ENCODE results near the gene GLT8D2. TPM values are rescaled to one million over a fixed set of nuclear protein-coding genes. Genes with fewer than 3 reads are reported as not detected.

Gene GLT8D2
- total and polyA plus RNA-seq, 2 donors (not counting 3 experiments of a cell fraction or from before 2014, with no cell fraction given), result 1.7 to 2.6 TPM

GRCh38 chr12:103962493-103962892 is 87.5 kb downstream of the GLT8D2 start:
- no peak overlapping the region for H3K4me2 ChIP-seq (ENCODE audit: insufficient read depth, low read length)
- H3K4me3 ChIP-seq (replicated peaks in 1 of 3; ENCODE audit: insufficient read depth in 1 of 3, low read depth in 1 of 3, low read length in 3 of 3), result no peak overlapping the region
- no peaks in the 10 kb centered on the region for H4K20me1 ChIP-seq (replicated peaks; ENCODE audit: control insufficient read depth, extremely low read depth, insufficient read depth, low read length)
- H3K4me1 ChIP-seq (ENCODE audit: control insufficient read depth, extremely low read depth, insufficient read depth, low read length), result peaks cover 10% of the 10 kb centered on the region
- H2AFZ ChIP-seq (ENCODE audit: low read depth, low read length), result no peak overlapping the region
- no TSS peak for BruUV-seq (replicated peaks)
- intact Hi-C loops (cut with micrococcal nuclease) (no loop called here), dilution Hi-C loops (cut with MboI; ENCODE audit: extremely low pct_ligation_motif_present, low sequenced_read_pairs) (no loop called here)
- ChIA-PET POLR2A (no interaction called here), CTCF (no interaction called here)
- no peak for DNase-seq (ENCODE audit: low read depth, low spot score)
- no peaks in the 10 kb centered on the region for H3K9me1 ChIP-seq (replicated peaks; ENCODE audit: control insufficient read depth, extremely low read depth, insufficient read depth, low read length)
- H3K27me3 ChIP-seq (ENCODE audit: control insufficient read depth in 2 of 2, insufficient read depth in 2 of 2, low read length in 2 of 2), result no peaks in the 10 kb centered on the region
- no peak for TF ChIP-seq GATA2 (IDR thresholded peaks at IDR 0.05; ENCODE audit: insufficient read depth, insufficient read length, low read depth, low read length)
- no peak for TF ChIP-seq JUN (IDR thresholded peaks at IDR 0.05; ENCODE audit: borderline replicate concordance, insufficient read depth, insufficient read length, low read depth)
- TF ChIP-seq POLR2AphosphoS5 (IDR thresholded peaks at IDR 0.05; ENCODE audit: insufficient read depth, low read depth, low read length), result no peak
- TF ChIP-seq POLR2A (IDR thresholded peaks at IDR 0.05; ENCODE audit: low read depth, low read length), result no peak
- no peak for TF ChIP-seq MAX (IDR thresholded peaks at IDR 0.05; ENCODE audit: insufficient read depth, insufficient read length)
- no peak for TF ChIP-seq MYC (IDR thresholded peaks at IDR 0.05; ENCODE audit: low read depth, low read length)
- no peak for TF ChIP-seq EZH2 (IDR thresholded peaks at IDR 0.05; ENCODE audit: borderline replicate concordance, low read depth, low read length, severe bottlenecking)
- no peak for TF ChIP-seq CTCF (IDR thresholded peaks at IDR 0.05; ENCODE audit: extremely low read depth in 1 of 2, insufficient read depth in 1 of 2, low read depth in 1 of 2, low read length in 2 of 2)
- no peak for TF ChIP-seq FOS (IDR thresholded peaks at IDR 0.05; ENCODE audit: borderline replicate concordance, insufficient read depth, low read length)
- H3K9me3 ChIP-seq (replicated peaks; ENCODE audit: control insufficient read depth, insufficient read depth, low read length), result no peaks in the 10 kb centered on the region
- no peak overlapping the region for H3K9ac ChIP-seq (replicated peaks; ENCODE audit: extremely low read depth, insufficient read depth, low read length)
- no peak overlapping the region for H3K27ac ChIP-seq (ENCODE audit: insufficient read depth, low read depth, low read length)
- no peak for FAIRE-seq
- H3K79me2 ChIP-seq (ENCODE audit: control insufficient read depth, insufficient read depth, low read length), result peaks cover 32% of the 10 kb centered on the region
- H3K36me3 ChIP-seq (ENCODE audit: control insufficient read depth in 2 of 2, extremely low read depth in 1 of 2, insufficient read depth in 2 of 2, low read length in 2 of 2), result no peaks in the 10 kb centered on the region

Data from endothelial cell of umbilical vein (primary cell).